HUES64 (cell line): ENCODE measurements around the gene EPG5.
"Not testable (repeated sequence)": the region's sequence is repeated elsewhere in the genome, so short reads cannot be mapped to it uniquely, and the experiment has no call there.

Experiments used
- H3K27ac ChIP-seq: 2 replicates; pipeline ENCODE4 v1.7.0; 2013; ENCODE audit warnings: low read depth, low read length, inconsistent platforms
- H3K27me3 ChIP-seq: 2 replicates; pipeline ENCODE4 v1.6.1; 2013; ENCODE audit warnings: mild to moderate bottlenecking, low read length; ENCODE audit not compliant: insufficient read depth
- H3K36me3 ChIP-seq: 2 replicates; pipeline ENCODE4 v1.6.1; 2013; ENCODE audit warnings: mild to moderate bottlenecking, low read length; ENCODE audit not compliant: insufficient read depth
- H3K4me1 ChIP-seq: 2 replicates; pipeline ENCODE4 v1.6.1; 2013; ENCODE audit warnings: mild to moderate bottlenecking, low read length, moderate library complexity; ENCODE audit not compliant: insufficient read depth
- H3K4me3 ChIP-seq: 2 replicates; pipeline ENCODE4 v1.5.1; 2013; ENCODE audit warnings: mild to moderate bottlenecking, low read length, moderate library complexity
- H3K9ac ChIP-seq: 2 replicates; pipeline ENCODE4 v1.6.1; 2013; ENCODE audit warnings: mild to moderate bottlenecking, low read depth, low read length
- H3K9me3 ChIP-seq: 2 replicates; pipeline ENCODE4 v1.6.1; 2013; ENCODE audit warnings: low read depth, low read length; ENCODE audit not compliant: insufficient read depth
- WGBS: fragments of 150-250, 120-280 bp; methylation state at CpG from one replicate; pipeline ENCODE4 v1.1.7; 2013; ENCODE audit warnings: missing lambda C conversion rate; 5-methylcytosine and 5-hydroxymethylcytosine counted together

EPG5 gene

GRCh38 chr18:45821711-45822110, 145.4 kb downstream of the EPG5 start:
- WGBS = 100% methylated on average over 1 of the region's 1 CpG
- Histone ChIP-seq H3K4me3 (no peak overlapping the region), H3K9ac (no peak overlapping the region), H3K27me3 (no peaks in the 10 kb centered on the region), H3K27ac (no peak overlapping the region), H3K9me3 (no peaks in the 10 kb centered on the region), H3K4me1 (no peaks in the 10 kb centered on the region), H3K36me3 (no peaks in the 10 kb centered on the region)

GRCh38 chr18:45821026-45821425, 146.1 kb downstream of the EPG5 start:
- WGBS = 96% methylated on average over 2 of the region's 2 CpGs
- no peaks in the 10 kb centered on the region for H3K27me3 ChIP-seq

GRCh38 chr18:45820106-45820745, 146.9 kb downstream of the EPG5 start:
- no peak overlapping the region for H3K9ac ChIP-seq
- H3K27me3 ChIP-seq = no peaks in the 10 kb centered on the region
- H3K27ac ChIP-seq = no peak overlapping the region
- H3K9me3 ChIP-seq = no peaks in the 10 kb centered on the region
- 64% methylated on average over 3 of the region's 3 CpGs for WGBS
- no peaks in the 10 kb centered on the region for H3K36me3 ChIP-seq
- no peak overlapping the region for H3K4me3 ChIP-seq
- H3K4me1 ChIP-seq = no peaks in the 10 kb centered on the region

More at GRCh38 chr18:45821026-45821425, 146.1 kb downstream of the EPG5 start:
- H3K36me3 ChIP-seq = no peaks in the 10 kb centered on the region
- no peaks in the 10 kb centered on the region for H3K9me3 ChIP-seq
- no peak overlapping the region for H3K27ac ChIP-seq
- H3K9ac ChIP-seq = no peak overlapping the region
- no peak overlapping the region for H3K4me3 ChIP-seq
- H3K4me1 ChIP-seq = no peaks in the 10 kb centered on the region

GRCh38 chr18:45818765-45819164, 148.4 kb downstream of the EPG5 start:
- WGBS = 92% methylated on average over 8 of the region's 8 CpGs
- H3K27ac ChIP-seq, H3K4me1 ChIP-seq, H3K36me3 ChIP-seq, H3K9ac ChIP-seq, H3K27me3 ChIP-seq, H3K9me3 ChIP-seq, H3K4me3 ChIP-seq: not testable (repeated sequence)

GRCh38 chr18:45817543-45817942, 149.6 kb downstream of the EPG5 start:
- no peak overlapping the region for H3K27ac ChIP-seq
- no peak overlapping the region for H3K4me3 ChIP-seq
- H3K9me3 ChIP-seq = no peaks in the 10 kb centered on the region
- H3K27me3 ChIP-seq = no peaks in the 10 kb centered on the region
- WGBS = 90% methylated on average over 1 of the region's 1 CpG
- no peaks in the 10 kb centered on the region for H3K4me1 ChIP-seq
- no peaks in the 10 kb centered on the region for H3K36me3 ChIP-seq
- H3K9ac ChIP-seq = no peak overlapping the region

GRCh38 chr18:45814733-45815132, 152.4 kb downstream of the EPG5 start:
- not testable (repeated sequence) for H3K27me3 ChIP-seq, H3K4me1 ChIP-seq, H3K4me3 ChIP-seq, H3K36me3 ChIP-seq, H3K27ac ChIP-seq, H3K9ac ChIP-seq, H3K9me3 ChIP-seq

- H3K9me3 ChIP-seq = peaks cover 17% of the 10 kb centered on the region
- H3K4me1 ChIP-seq, H3K9ac ChIP-seq, H3K27me3 ChIP-seq, H3K4me3 ChIP-seq, H3K36me3 ChIP-seq, H3K27ac ChIP-seq: not testable (repeated sequence)
- whole genome bisulfite sequencing = 69% methylated on average over 2 of the region's 2 CpGs
These were observed 160.0 kb downstream of the EPG5 start for GRCh38 chr18:45807144-45807543.

GRCh38 chr18:45806226-45806625, 160.9 kb downstream of the EPG5 start:
- no peaks in the 10 kb centered on the region for H3K4me1 ChIP-seq
- no peak overlapping the region for H3K9ac ChIP-seq
- H3K9me3 ChIP-seq = peaks cover 25% of the 10 kb centered on the region
- H3K36me3 ChIP-seq = no peaks in the 10 kb centered on the region
- no peaks in the 10 kb centered on the region for H3K27me3 ChIP-seq
- no peak overlapping the region for H3K4me3 ChIP-seq
- WGBS = 89% methylated on average over 2 of the region's 2 CpGs
- H3K27ac ChIP-seq = no peak overlapping the region

- no peaks in the 10 kb centered on the region for H3K4me1 ChIP-seq
- no peak overlapping the region for H3K27ac ChIP-seq
- H3K9me3 ChIP-seq = peaks cover 28% of the 10 kb centered on the region
These were observed 161.6 kb downstream of the EPG5 start for GRCh38 chr18:45805551-45805950.

GRCh38 chr18:45802814-45803492, 164.2 kb downstream of the EPG5 start:
- Histone ChIP-seq H3K36me3 (no peaks in the 10 kb centered on the region), H3K4me1 (no peaks in the 10 kb centered on the region), H3K9ac (no peak overlapping the region), H3K9me3 (peaks cover 39% of the 10 kb centered on the region), H3K27ac (no peak overlapping the region), H3K4me3 (no peak overlapping the region), H3K27me3 (no peaks in the 10 kb centered on the region)
- 95% methylated on average over 2 of the region's 2 CpGs for WGBS

More at GRCh38 chr18:45805551-45805950, 161.6 kb downstream of the EPG5 start:
- Histone ChIP-seq H3K36me3 (no peaks in the 10 kb centered on the region), H3K9ac (no peak overlapping the region), H3K27me3 (no peaks in the 10 kb centered on the region), H3K4me3 (no peak overlapping the region)

- peaks cover 39% of the 10 kb centered on the region for H3K9me3 ChIP-seq
- no peaks in the 10 kb centered on the region for H3K4me1 ChIP-seq
- no peak overlapping the region for H3K4me3 ChIP-seq
- 100% methylated on average over 1 of the region's 1 CpG for WGBS
- no peaks in the 10 kb centered on the region for H3K36me3 ChIP-seq
- no peaks in the 10 kb centered on the region for H3K27me3 ChIP-seq
- H3K9ac ChIP-seq = no peak overlapping the region
- H3K27ac ChIP-seq = no peak overlapping the region
These were observed 165.6 kb downstream of the EPG5 start for GRCh38 chr18:45801416-45802004.
